Osteoblast (primary cell): ENCODE data around the gene CTAG1A. TPM values are rescaled to one million over a fixed set of nuclear protein-coding genes. Genes with fewer than 3 reads are reported as not detected.
"Not testable (repeated sequence)": the region's sequence is repeated elsewhere in the genome, so short reads cannot be mapped to it uniquely, and the experiment has no call there.

Source experiments
- DNase-seq: peaks from one replicate; pipeline ENCODE4 v3.0.0; 2011; ENCODE audit warnings: low spot score, mixed read lengths; ENCODE audit not compliant: insufficient read length; ENCODE audit errors: missing footprints
- H2AFZ ChIP-seq: 2 replicates; pipeline ENCODE4 v1.6.0; 2011; ENCODE audit warnings: mild to moderate bottlenecking, low read length
- H3K27ac ChIP-seq: 2 replicates; pipeline ENCODE4 v1.5.1; 2011; ENCODE audit warnings: mild to moderate bottlenecking, low read depth, low read length, moderate library complexity
- H3K27me3 ChIP-seq: 2 replicates; pipeline ENCODE4 v1.6.0; 2012; ENCODE audit warnings: mild to moderate bottlenecking, control low read depth, inconsistent platforms, low read length, moderate library complexity; ENCODE audit not compliant: insufficient read depth
- H3K36me3 ChIP-seq: 2 replicates; pipeline ENCODE4 v1.5.1; 2011; ENCODE audit warnings: mild to moderate bottlenecking, low read length, control low read depth, moderate library complexity; ENCODE audit not compliant: insufficient read depth
- H3K4me1 ChIP-seq: 2 replicates; pipeline ENCODE4 v1.5.1; 2011; ENCODE audit warnings: mild to moderate bottlenecking, low read length, control low read depth, moderate library complexity; ENCODE audit not compliant: insufficient read depth
- H3K4me2 ChIP-seq: 2 replicates; pipeline ENCODE4 v1.6.0; 2011; ENCODE audit warnings: mild to moderate bottlenecking, low read length; ENCODE audit not compliant: insufficient read depth
- H3K4me3 ChIP-seq: fragments of 200-600 bp; sonication (generic); 3 replicates; pipeline ENCODE4 v1.5.1; 2012; ENCODE audit warnings: mild to moderate bottlenecking, low read length, inconsistent platforms; ENCODE audit not compliant: insufficient read depth
- H3K79me2 ChIP-seq: 2 replicates; pipeline ENCODE4 v1.6.0; 2012; ENCODE audit warnings: mild to moderate bottlenecking, low read length, control low read depth, inconsistent platforms; ENCODE audit not compliant: insufficient read depth
- H3K9me3 ChIP-seq: 2 replicates; pipeline ENCODE4 v1.5.1; 2011; ENCODE audit warnings: low read depth, low read length, control low read depth
- H4K20me1 ChIP-seq: 2 replicates; pipeline ENCODE4 v1.6.0; 2012; ENCODE audit warnings: mild to moderate bottlenecking, low read length, control low read depth; ENCODE audit not compliant: insufficient read depth
- small RNA-seq: library from RNA; depleted of rRNA; stranded (forward); fragments of <200 nt; gene quantifications from one replicate; pipeline ENCODE3, GENCODE V24; 2012
- total RNA-seq: library from RNA; depleted of rRNA; stranded (reverse); fragments of >200 nt; gene quantifications from 2 replicates; pipeline ENCODE4 v1.2.3, GENCODE V29; 2012

Gene CTAG1A
- total RNA-seq, 1 donor = not detected

- not testable (repeated sequence) for H2AFZ ChIP-seq
Observed at GRCh38 chrX:154613586-154613985, 28.7 kb downstream of the CTAG1A start.

DNA sequence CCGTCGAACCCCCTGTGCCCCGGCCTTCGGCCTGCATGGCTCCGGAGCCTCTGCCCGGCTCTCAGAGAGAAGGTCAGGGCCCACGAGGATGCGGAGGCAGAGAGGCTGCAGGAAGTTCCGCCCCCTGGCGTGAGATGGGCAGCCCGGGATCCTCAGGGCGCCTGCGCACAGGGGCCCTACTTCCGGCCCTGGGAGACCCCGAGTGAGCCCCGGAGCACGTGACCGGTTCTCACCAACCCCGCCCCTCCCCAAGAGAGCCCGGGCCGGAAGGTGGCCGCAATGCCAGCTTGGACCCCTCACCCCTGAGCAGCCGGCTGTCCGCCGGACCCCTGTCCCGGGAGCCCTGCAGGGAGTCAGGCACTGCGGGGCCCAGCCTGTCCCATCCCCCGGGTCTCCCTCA is 34.2 kb downstream of the CTAG1A start, which contains the start of gene CTAG1B:
TSS of gene CTAG1B (minus strand) at position 101 of the 400 bp plus-strand sequence. CDS start at position 37, 64 bp downstream.
- not testable (repeated sequence) for DNase-seq, H3K4me2 ChIP-seq

More at GRCh38 chrX:154613586-154613985, 28.7 kb downstream of the CTAG1A start:
- not testable (repeated sequence) for H3K27me3 ChIP-seq, H3K79me2 ChIP-seq, H3K27ac ChIP-seq, H3K4me2 ChIP-seq, H4K20me1 ChIP-seq, DNase-seq, H3K4me1 ChIP-seq, H3K9me3 ChIP-seq, H3K4me3 ChIP-seq, H3K36me3 ChIP-seq

DNA sequence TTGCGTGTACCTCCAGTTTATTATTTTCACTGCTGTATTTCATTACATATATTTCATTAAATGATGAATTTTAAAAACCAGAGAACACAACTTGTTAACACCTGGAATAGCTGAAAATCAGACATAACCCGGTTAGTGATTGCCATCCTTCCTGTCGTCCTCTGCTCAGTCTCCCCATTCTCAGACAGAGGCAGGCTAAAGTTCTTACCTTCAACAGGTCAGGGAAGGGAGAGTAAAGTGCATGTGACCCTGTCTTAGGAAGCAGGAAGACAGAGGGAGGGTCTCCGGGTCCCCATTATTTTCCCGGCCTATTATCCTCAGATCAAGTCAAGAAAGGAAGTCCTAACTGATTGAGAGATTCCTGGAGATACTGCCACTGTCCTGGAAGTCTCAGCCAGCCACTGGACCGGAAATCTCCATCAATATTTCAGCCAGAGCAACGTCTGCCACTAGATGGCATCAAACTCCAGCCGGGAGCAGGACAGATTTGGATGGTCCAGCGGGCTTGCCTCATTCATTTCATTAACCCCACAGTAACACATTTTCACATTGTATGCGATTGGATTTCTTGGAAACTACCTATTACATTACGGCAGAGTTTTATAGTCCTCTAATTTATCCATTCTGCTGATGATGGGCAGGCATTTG is 36.0 kb downstream of the CTAG1A start:
- H3K36me3 ChIP-seq, H4K20me1 ChIP-seq, H3K4me2 ChIP-seq, H3K4me1 ChIP-seq, H3K4me3 ChIP-seq, H3K9me3 ChIP-seq, H2AFZ ChIP-seq, H3K79me2 ChIP-seq, H3K27ac ChIP-seq, DNase-seq, H3K27me3 ChIP-seq: not testable (repeated sequence)

More for the DNA sequence above, 34.2 kb downstream of the CTAG1A start, which contains the start of gene CTAG1B:
- not testable (repeated sequence) for H3K27ac ChIP-seq, H3K27me3 ChIP-seq, H4K20me1 ChIP-seq, H3K4me1 ChIP-seq, H2AFZ ChIP-seq, H3K9me3 ChIP-seq, H3K79me2 ChIP-seq, H3K36me3 ChIP-seq, H3K4me3 ChIP-seq

DNA sequence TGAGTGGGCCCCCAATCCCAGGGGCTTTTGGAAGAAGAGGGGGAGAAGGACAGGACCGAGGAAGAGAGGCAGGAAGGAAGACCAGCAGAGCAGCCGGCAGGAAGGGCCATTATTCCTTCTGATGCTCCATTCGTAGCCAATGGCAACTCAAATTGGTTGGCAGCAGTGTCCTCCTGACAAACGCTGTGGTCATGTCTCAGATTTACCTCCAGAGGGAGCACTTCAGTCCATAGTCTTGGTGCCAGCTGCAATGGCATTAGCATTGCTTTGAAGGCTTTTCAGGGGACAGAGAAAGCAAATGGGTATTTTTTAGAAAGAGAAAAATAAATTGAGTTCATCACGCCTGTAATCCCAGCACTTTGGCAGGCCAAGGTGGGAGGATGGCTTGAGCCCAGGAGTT is 44.0 kb downstream of the CTAG1A start:
- not testable (repeated sequence) for H3K4me1 ChIP-seq, H3K27me3 ChIP-seq, H3K27ac ChIP-seq, H3K9me3 ChIP-seq, H4K20me1 ChIP-seq, H3K79me2 ChIP-seq, H3K4me2 ChIP-seq, DNase-seq, H2AFZ ChIP-seq, H3K36me3 ChIP-seq, H3K4me3 ChIP-seq

- H3K27ac ChIP-seq, H2AFZ ChIP-seq, H3K4me2 ChIP-seq, H3K9me3 ChIP-seq, H4K20me1 ChIP-seq, DNase-seq, H3K4me1 ChIP-seq, H3K4me3 ChIP-seq, H3K79me2 ChIP-seq, H3K27me3 ChIP-seq, H3K36me3 ChIP-seq: not testable (repeated sequence)
Observed at GRCh38 chrX:154630949-154631348, 46.0 kb downstream of the CTAG1A start.

DNA sequence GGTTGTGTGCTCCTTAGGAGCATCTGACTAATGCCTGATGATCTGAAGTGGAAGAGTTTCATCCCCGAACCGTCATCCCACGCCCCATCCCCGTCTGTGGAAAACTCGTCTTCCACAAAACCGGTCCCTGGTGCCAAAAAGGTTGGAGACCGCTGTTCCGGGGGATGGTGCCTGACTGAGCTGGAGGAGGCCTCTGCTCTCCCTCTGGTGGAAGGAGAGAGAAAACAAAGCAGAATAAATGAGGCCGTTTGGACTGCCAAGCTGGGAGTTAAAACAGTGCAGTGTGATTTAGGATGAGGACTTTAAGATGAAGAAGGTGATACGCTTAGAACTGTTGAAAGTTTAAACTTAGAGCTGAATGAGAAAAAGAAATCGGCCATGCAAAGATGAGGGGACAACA is 48.7 kb downstream of the CTAG1A start:
- not testable (repeated sequence) for H4K20me1 ChIP-seq, H3K79me2 ChIP-seq, H3K9me3 ChIP-seq, H3K27me3 ChIP-seq, H2AFZ ChIP-seq, DNase-seq, H3K36me3 ChIP-seq, H3K4me2 ChIP-seq, H3K4me3 ChIP-seq, H3K27ac ChIP-seq, H3K4me1 ChIP-seq

Small RNA genes within 50 kb of the gene (small RNA-seq; reads per million reads assigned to genes)
- gene AC244090.1 (not detected), gene AC244107.2 (not detected)

Other genes with a start within 250 kb of the CTAG1A start
- 2,632 and 3,431 TPM in 2 replicates for gene FLNA, start 210.5 kb upstream of the CTAG1A start, total RNA-seq
- gene EMD, start 205.8 kb upstream of the CTAG1A start, total RNA-seq = 28.0 and 29.7 TPM in 2 replicates
- gene RPL10, start 186.8 kb upstream of the CTAG1A start, total RNA-seq = 1,832 and 2,517 TPM in 2 replicates
- gene DNASE1L1, start 175.9 kb upstream of the CTAG1A start, total RNA-seq = 58.9 and 74.6 TPM in 2 replicates
- gene TAFAZZIN, start 173.6 kb upstream of the CTAG1A start, total RNA-seq = 15.6 and 19.2 TPM in 2 replicates
- gene ATP6AP1, start 156.5 kb upstream of the CTAG1A start, total RNA-seq = 59.2 and 61.9 TPM in 2 replicates
- gene GDI1, start 148.0 kb upstream of the CTAG1A start, total RNA-seq = 67.5 and 74.6 TPM in 2 replicates
- gene FAM50A, start 141.0 kb upstream of the CTAG1A start, total RNA-seq = 46.0 and 48.1 TPM in 2 replicates
- 15.9 and 18.8 TPM in 2 replicates for gene PLXNA3, start 126.9 kb upstream of the CTAG1A start, total RNA-seq
- gene LAGE3, start 105.9 kb upstream of the CTAG1A start, total RNA-seq = 16.5 and 21.7 TPM in 2 replicates
- gene UBL4A, start 98.5 kb upstream of the CTAG1A start, total RNA-seq = 30.4 and 31.5 TPM in 2 replicates
- 34.5 and 36.2 TPM in 2 replicates for gene SLC10A3, start 94.5 kb upstream of the CTAG1A start, total RNA-seq
- gene FAM3A, start 68.9 kb upstream of the CTAG1A start, total RNA-seq = 20.6 and 21.4 TPM in 2 replicates
- 88.7 and 91.3 TPM in 2 replicates for gene G6PD, start 38.3 kb upstream of the CTAG1A start, total RNA-seq
- gene IKBKG, start 37.5 kb upstream of the CTAG1A start, total RNA-seq = 16.8 and 18.5 TPM in 2 replicates
- not detected in 2 replicates for gene CTAG1B, start 34.1 kb downstream of the CTAG1A start, total RNA-seq
- gene CTAG2, start 68.4 kb downstream of the CTAG1A start, total RNA-seq = 0.88 and 13.8 TPM in 2 replicates
- gene GAB3, start 165.9 kb downstream of the CTAG1A start, total RNA-seq = 3.2 and 6.9 TPM in 2 replicates
- gene DKC1, start 177.7 kb downstream of the CTAG1A start, total RNA-seq = 30.8 and 31.8 TPM in 2 replicates
- gene MPP1, start 220.4 kb downstream of the CTAG1A start, total RNA-seq = 14.8 and 17.1 TPM in 2 replicates
- gene SMIM9, start 249.5 kb downstream of the CTAG1A start, total RNA-seq = not detected in 2 replicates